Mucosa of descending colon (tissue), 3 donors: ENCODE data around the gene MC3R. TPM values are rescaled to one million over a fixed set of nuclear protein-coding genes. Genes with fewer than 3 reads are reported as not detected.

Experiments
- ATAC-seq: fragments of 200-7000 bp; cut with Tn5 transposase; one replicate; pipeline ENCODE4 v1.9.1; 2020; ENCODE audit warnings: mild to moderate bottlenecking, moderate library complexity
- DNase-seq, 3 donors: peaks; one replicate each; pipeline ENCODE4 v3.0.0-alpha.2; 2020
- H3K36me3 ChIP-seq: fragments of 200-600 bp; one replicate; pipeline ENCODE4 v1.8.0; 2021; ENCODE audit warnings: low read depth, mild to moderate bottlenecking
- H3K4me1 ChIP-seq: fragments of 200-600 bp; one replicate; pipeline ENCODE4 v1.8.0; 2021; ENCODE audit warnings: low read depth, mild to moderate bottlenecking
- H3K4me3 ChIP-seq: fragments of 200-600 bp; one replicate; pipeline ENCODE4 v1.8.0; 2021; ENCODE audit warnings: mild to moderate bottlenecking
- H3K9me3 ChIP-seq: fragments of 200-600 bp; one replicate; pipeline ENCODE4 v1.8.0; 2021; ENCODE audit warnings: mild to moderate bottlenecking
- intact Hi-C, 2 donors: fragments of 100-400 bp; cut with DNase I in 1 of 2; cut with micrococcal nuclease in 1 of 2; formaldehyde crosslinking; loops; one replicate each; pipeline versions ENCODE4 v1.11.0 to v1.11.1; 2022; cut with DNase I, micrococcal nuclease
- total RNA-seq, 3 donors: library from RNA; stranded (reverse); fragmentation: NEBNext Ultra II Directional in 2 of 3; extraction: Animal tissue kit (Norgen Biotek cat#: 25700) in 2 of 3; gene quantifications; one replicate each; pipeline versions ENCODE4 v1.2.1 to v1.2.4, GENCODE V29; 2021 to 2023
- TF ChIP-seq, protein P1 (sequence below): fragments of 200-600 bp; IDR thresholded peaks from one replicate; pipeline ENCODE4 v1.8.0; 2022; ENCODE audit warnings: antibody characterized with exemption, mild to moderate bottlenecking
- donor health status: DM: no; HTN: no; CAD: no; lungs with moderate emphysema.
- donor health status: DM: no; HTN: no; CAD: no.
- donor health status: DM: no; HTN: yes; CAD: no.

MC3R gene
- total RNA-seq, 3 donors from 2014 or later: not detected

DNA sequence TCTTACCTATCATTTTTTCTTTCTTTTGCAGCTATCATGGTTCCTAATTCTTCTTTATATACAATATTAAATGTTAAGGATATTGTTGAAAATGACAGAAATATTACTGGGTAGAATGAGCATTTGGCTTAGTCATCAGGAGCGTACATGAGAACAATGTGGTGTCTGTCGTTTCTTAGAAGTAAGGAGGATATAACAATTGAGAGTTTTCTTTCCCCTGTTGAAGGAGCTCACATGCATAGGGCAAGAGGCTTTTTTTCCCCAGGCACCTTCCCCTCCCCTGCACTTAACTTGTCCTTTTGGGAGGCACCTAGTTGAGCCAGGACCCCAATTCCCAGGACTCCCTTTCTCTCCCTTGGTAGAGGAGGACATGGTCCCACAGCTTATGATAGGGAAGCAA is 25.0 kb downstream of the MC3R start:
- no peak for ATAC-seq
- Histone ChIP-seq H3K4me1 (no peaks in the 10 kb centered on the region), H3K9me3 (no peaks in the 10 kb centered on the region), H3K4me3 (no peak overlapping the region), H3K36me3 (no peaks in the 10 kb centered on the region)
- intact Hi-C loops: no loop called here
- no peak for DNase-seq
- TF ChIP-seq, protein P1, sequence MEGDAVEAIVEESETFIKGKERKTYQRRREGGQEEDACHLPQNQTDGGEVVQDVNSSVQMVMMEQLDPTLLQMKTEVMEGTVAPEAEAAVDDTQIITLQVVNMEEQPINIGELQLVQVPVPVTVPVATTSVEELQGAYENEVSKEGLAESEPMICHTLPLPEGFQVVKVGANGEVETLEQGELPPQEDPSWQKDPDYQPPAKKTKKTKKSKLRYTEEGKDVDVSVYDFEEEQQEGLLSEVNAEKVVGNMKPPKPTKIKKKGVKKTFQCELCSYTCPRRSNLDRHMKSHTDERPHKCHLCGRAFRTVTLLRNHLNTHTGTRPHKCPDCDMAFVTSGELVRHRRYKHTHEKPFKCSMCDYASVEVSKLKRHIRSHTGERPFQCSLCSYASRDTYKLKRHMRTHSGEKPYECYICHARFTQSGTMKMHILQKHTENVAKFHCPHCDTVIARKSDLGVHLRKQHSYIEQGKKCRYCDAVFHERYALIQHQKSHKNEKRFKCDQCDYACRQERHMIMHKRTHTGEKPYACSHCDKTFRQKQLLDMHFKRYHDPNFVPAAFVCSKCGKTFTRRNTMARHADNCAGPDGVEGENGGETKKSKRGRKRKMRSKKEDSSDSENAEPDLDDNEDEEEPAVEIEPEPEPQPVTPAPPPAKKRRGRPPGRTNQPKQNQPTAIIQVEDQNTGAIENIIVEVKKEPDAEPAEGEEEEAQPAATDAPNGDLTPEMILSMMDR: no peak

DNA sequence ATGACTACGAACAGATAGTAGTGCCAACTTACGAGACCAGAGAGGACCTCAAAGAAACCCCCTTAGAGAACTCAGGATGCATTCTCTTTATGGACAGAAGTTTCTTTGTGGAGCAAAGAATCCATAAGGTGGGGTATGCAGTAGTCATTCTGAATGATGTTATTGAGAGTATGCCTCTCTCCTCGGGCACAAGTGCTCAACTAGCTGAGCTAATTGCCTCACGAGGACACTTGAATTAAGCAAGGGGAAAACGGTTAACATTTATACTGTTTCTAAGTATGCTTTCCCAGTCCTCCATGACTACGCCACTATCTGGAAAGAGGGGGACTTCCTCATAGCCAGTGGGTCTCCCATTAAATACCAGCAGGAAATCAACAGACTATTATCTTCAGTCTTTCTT is 25.6 kb downstream of the MC3R start:
- Histone ChIP-seq H3K4me1 (no peaks in the 10 kb centered on the region), H3K4me3 (no peak overlapping the region), H3K36me3 (no peaks in the 10 kb centered on the region), H3K9me3 (no peaks in the 10 kb centered on the region)
- intact Hi-C loops: no loop called here
- TF ChIP-seq, protein P1: no peak
- no peak for ATAC-seq
- no peak for DNase-seq

DNA sequence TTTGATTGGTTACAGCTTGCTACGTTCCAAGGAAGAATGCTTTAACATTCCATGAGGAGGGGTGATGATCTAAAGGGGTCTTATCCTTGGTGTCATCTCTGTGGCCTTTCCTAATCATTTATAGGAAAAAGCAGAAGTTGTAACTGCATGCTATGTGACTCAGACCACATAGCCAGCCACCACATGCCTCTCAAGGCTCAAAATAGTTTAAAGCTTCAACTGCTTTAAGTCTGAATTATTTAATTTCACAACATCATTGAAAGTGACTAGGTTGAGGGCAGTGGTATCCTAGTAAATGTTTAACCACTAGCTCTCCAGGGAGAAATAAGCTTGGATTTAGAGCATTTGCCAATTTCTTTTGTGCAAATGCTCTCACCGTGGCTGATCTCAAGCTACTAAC is 29.7 kb downstream of the MC3R start:
- ATAC-seq: no peak
- Histone ChIP-seq H3K9me3 (no peaks in the 10 kb centered on the region), H3K4me3 (no peak overlapping the region), H3K36me3 (no peaks in the 10 kb centered on the region), H3K4me1 (no peaks in the 10 kb centered on the region)
- TF ChIP-seq, protein P1: no peak
- no peak for DNase-seq
- intact Hi-C loops: no loop called here

DNA sequence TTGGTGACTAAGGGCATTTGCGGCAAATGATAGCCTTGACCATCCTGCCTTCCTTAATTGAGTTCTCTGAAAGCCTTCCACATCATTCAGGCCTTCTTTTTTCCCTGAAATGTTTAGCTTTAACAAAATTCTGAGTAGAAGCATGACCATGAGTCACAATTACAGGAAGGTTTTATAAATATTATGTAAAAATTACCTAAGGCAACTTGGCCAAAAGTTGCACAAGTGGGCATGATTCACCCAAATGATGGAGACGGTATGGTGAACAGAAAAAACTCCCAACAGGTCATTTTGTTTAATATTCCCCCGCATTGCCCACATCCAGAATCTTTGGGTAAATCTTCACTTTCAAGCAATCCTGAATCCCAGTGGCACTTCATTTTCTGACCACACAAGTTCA is 37.0 kb downstream of the MC3R start:
- H3K4me1 ChIP-seq: no peaks in the 10 kb centered on the region
- H3K36me3 ChIP-seq: no peaks in the 10 kb centered on the region
- intact Hi-C loops: no loop called here
- ATAC-seq: no peak
- DNase-seq: no peak
- no peaks in the 10 kb centered on the region for H3K9me3 ChIP-seq
- H3K4me3 ChIP-seq: no peak overlapping the region
- TF ChIP-seq, protein P1: no peak

DNA sequence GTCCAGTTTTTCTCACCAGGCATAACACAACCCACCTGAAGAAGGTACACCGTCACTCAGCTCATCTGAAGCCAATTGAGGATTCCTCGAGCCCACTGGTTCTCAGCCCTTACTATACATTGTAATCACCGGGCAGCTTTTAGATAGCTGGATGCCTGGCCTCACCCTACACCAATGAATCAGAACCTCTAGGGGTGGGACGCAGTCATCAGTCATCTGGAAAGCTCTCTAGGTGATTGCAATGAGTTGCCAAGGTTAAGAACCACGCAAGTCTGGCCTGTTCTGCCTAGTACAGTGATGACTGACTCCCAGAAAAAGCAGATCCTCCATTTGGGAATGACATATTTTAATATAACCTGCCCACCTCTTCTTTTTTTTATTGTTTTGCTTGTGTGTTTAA is 41.1 kb downstream of the MC3R start:
- no peak for ATAC-seq
- H3K4me3 ChIP-seq: no peak overlapping the region
- no peak for DNase-seq
- no peaks in the 10 kb centered on the region for H3K9me3 ChIP-seq
- no peaks in the 10 kb centered on the region for H3K4me1 ChIP-seq
- TF ChIP-seq, protein P1: no peak
- no peaks in the 10 kb centered on the region for H3K36me3 ChIP-seq
- intact Hi-C loops: no loop called here

DNA sequence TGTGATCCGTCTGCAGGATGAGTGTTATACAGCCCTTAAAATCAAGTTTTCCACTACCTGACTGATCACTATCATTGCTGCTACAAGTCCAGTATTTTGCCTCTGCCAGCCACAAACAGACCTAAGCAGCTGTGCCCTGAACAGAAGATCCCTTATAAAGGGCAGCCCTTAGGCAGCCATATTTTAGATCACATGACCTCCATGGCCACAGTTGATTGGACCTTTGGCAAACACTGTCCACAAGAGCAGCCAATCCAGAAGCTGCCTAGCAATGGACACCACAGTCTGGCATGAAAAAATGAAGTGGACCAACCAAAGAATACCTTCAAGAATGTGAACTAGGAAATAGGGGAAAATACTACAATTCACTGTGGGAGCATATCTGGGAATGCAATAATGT is 50.8 kb downstream of the MC3R start:
- Histone ChIP-seq H3K4me1 (no peaks in the 10 kb centered on the region), H3K4me3 (no peak overlapping the region), H3K36me3 (no peaks in the 10 kb centered on the region), H3K9me3 (no peaks in the 10 kb centered on the region)
- intact Hi-C loops: no loop called here
- DNase-seq: no peak
- ATAC-seq: no peak
- TF ChIP-seq, protein P1: no peak
